IPS-15b (cell line): Measurements from ENCODE around the gene TOMM40.
"Not testable (repeated sequence)": the region's sequence is repeated elsewhere in the genome, so short reads cannot be mapped to it uniquely, and the experiment has no call there.

Experiments used
- H3K27me3 ChIP-seq: one replicate; pipeline ENCODE4 v1.6.1; 2013; ENCODE audit warnings: low read length; ENCODE audit not compliant: control insufficient read depth, insufficient read depth
- H3K36me3 ChIP-seq: one replicate; pipeline ENCODE4 v1.6.1; 2013; ENCODE audit warnings: low read length; ENCODE audit not compliant: control insufficient read depth, insufficient read depth
- H3K4me1 ChIP-seq: one replicate; pipeline ENCODE4 v1.6.1; 2013; ENCODE audit warnings: mild to moderate bottlenecking, low read length; ENCODE audit not compliant: control insufficient read depth, insufficient read depth
- H3K4me3 ChIP-seq: one replicate; pipeline ENCODE4 v1.5.1; 2013; ENCODE audit warnings: low read depth, low read length
- H3K9ac ChIP-seq: one replicate; pipeline ENCODE4 v1.6.1; 2013; ENCODE audit warnings: low read depth, mild to moderate bottlenecking, low read length
- H3K9me3 ChIP-seq: one replicate; pipeline ENCODE4 v1.6.1; 2013; ENCODE audit warnings: mild to moderate bottlenecking, low read length; ENCODE audit not compliant: control insufficient read depth, insufficient read depth

The TOMM40 gene

GRCh38 chr19:44856421-44857083, 34.5 kb upstream of the TOMM40 start:
- Histone ChIP-seq H3K4me3 (no peak overlapping the region), H3K9ac (no peak overlapping the region), H3K9me3 (no peaks in the 10 kb centered on the region), H3K27me3 (no peaks in the 10 kb centered on the region), H3K4me1 (peaks cover 8% of the 10 kb centered on the region), H3K36me3 (peaks cover 9% of the 10 kb centered on the region)

GRCh38 chr19:44857837-44858236, 33.2 kb upstream of the TOMM40 start:
- peaks cover 6% of the 10 kb centered on the region for H3K36me3 ChIP-seq
- H3K4me3 ChIP-seq, result no peak overlapping the region
- H3K27me3 ChIP-seq, result no peaks in the 10 kb centered on the region
- H3K9ac ChIP-seq, result no peak overlapping the region
- no peaks in the 10 kb centered on the region for H3K9me3 ChIP-seq
- peaks cover 6% of the 10 kb centered on the region for H3K4me1 ChIP-seq

GRCh38 chr19:44861576-44861975, 29.5 kb upstream of the TOMM40 start:
- not testable (repeated sequence) for H3K4me3 ChIP-seq, H3K9ac ChIP-seq, H3K4me1 ChIP-seq, H3K27me3 ChIP-seq, H3K9me3 ChIP-seq
- H3K36me3 ChIP-seq, result peaks cover 18% of the 10 kb centered on the region

GRCh38 chr19:44863990-44864389, 27.1 kb upstream of the TOMM40 start:
- Histone ChIP-seq H3K9ac (no peak overlapping the region), H3K4me1 (no peaks in the 10 kb centered on the region), H3K9me3 (no peaks in the 10 kb centered on the region), H3K4me3 (no peak overlapping the region), H3K36me3 (peaks cover 20% of the 10 kb centered on the region), H3K27me3 (no peaks in the 10 kb centered on the region)

- Histone ChIP-seq H3K36me3 (peaks cover 21% of the 10 kb centered on the region), H3K4me1 (no peaks in the 10 kb centered on the region), H3K9me3 (no peaks in the 10 kb centered on the region), H3K9ac (no peak overlapping the region), H3K27me3 (no peaks in the 10 kb centered on the region), H3K4me3 (no peak overlapping the region)
These were observed 25.8 kb upstream of the TOMM40 start for GRCh38 chr19:44865196-44865767.

GRCh38 chr19:44866664-44867063, 24.4 kb upstream of the TOMM40 start:
- peaks cover 23% of the 10 kb centered on the region for H3K36me3 ChIP-seq
- no peaks in the 10 kb centered on the region for H3K27me3 ChIP-seq
- H3K4me1 ChIP-seq, result no peaks in the 10 kb centered on the region
- H3K9ac ChIP-seq, result no peak overlapping the region
- no peaks in the 10 kb centered on the region for H3K9me3 ChIP-seq
- no peak overlapping the region for H3K4me3 ChIP-seq

GRCh38 chr19:44867578-44867977, 23.5 kb upstream of the TOMM40 start:
- H3K36me3 ChIP-seq, result peaks cover 32% of the 10 kb centered on the region

GRCh38 chr19:44869733-44870470, 21.2 kb upstream of the TOMM40 start:
- Histone ChIP-seq H3K9me3 (no peaks in the 10 kb centered on the region), H3K4me3 (no peak overlapping the region), H3K27me3 (no peaks in the 10 kb centered on the region), H3K4me1 (no peaks in the 10 kb centered on the region), H3K9ac (no peak overlapping the region), H3K36me3 (peaks cover 55% of the 10 kb centered on the region)

More at GRCh38 chr19:44867578-44867977, 23.5 kb upstream of the TOMM40 start:
- H3K27me3 ChIP-seq, result no peaks in the 10 kb centered on the region
- no peak overlapping the region for H3K4me3 ChIP-seq
- H3K9ac ChIP-seq, result no peak overlapping the region
- no peaks in the 10 kb centered on the region for H3K9me3 ChIP-seq
- no peaks in the 10 kb centered on the region for H3K4me1 ChIP-seq

- no peak overlapping the region for H3K4me3 ChIP-seq
- no peak overlapping the region for H3K9ac ChIP-seq
- H3K36me3 ChIP-seq, result peaks cover 59% of the 10 kb centered on the region
- H3K27me3 ChIP-seq, result no peaks in the 10 kb centered on the region
- H3K4me1 ChIP-seq, result no peaks in the 10 kb centered on the region
- no peaks in the 10 kb centered on the region for H3K9me3 ChIP-seq
These were observed 19.2 kb upstream of the TOMM40 start for GRCh38 chr19:44871809-44872208.

GRCh38 chr19:44872661-44873060, 18.4 kb upstream of the TOMM40 start:
- no peak overlapping the region for H3K9ac ChIP-seq
- H3K27me3 ChIP-seq, result no peaks in the 10 kb centered on the region
- H3K4me3 ChIP-seq, result no peak overlapping the region
- H3K4me1 ChIP-seq, result peaks cover 2% of the 10 kb centered on the region
- peaks cover 63% of the 10 kb centered on the region for H3K36me3 ChIP-seq
- no peaks in the 10 kb centered on the region for H3K9me3 ChIP-seq

- Histone ChIP-seq H3K9me3 (no peaks in the 10 kb centered on the region), H3K4me1 (peaks cover 7% of the 10 kb centered on the region), H3K27me3 (no peaks in the 10 kb centered on the region), H3K4me3 (no peak overlapping the region), H3K36me3 (peaks cover 72% of the 10 kb centered on the region), H3K9ac (no peak overlapping the region)
These were observed 16.7 kb upstream of the TOMM40 start for GRCh38 chr19:44874317-44874716.
